Gastrocnemius medialis (tissue), 4 donors: ENCODE measurements around the gene BCOR.

Source experiments
- CTCF ChIP-seq, 5 experiments: fragments of 450-650 bp in 3 of 5; fragments of 200-600 bp in 2 of 5; sonication (generic) in 2 of 5; IDR thresholded peaks in 4 of 5; conservative IDR thresholded peaks in 1 of 5; 1 replicate in 4 of 5; 2 replicates in 1 of 5; pipeline ENCODE4 v1.5.1; 2016 to 2019; ENCODE audit warnings: antibody characterized with exemption in 5 of 5, mild to moderate bottlenecking in 3 of 5, moderate library complexity in 3 of 5
- POLR2A ChIP-seq, 2 donors: fragments of 450-650 bp; IDR thresholded peaks; one replicate each; pipeline ENCODE4 v1.6.1; 2017; ENCODE audit warnings: antibody characterized with exemption in 2 of 2, mild to moderate bottlenecking in 2 of 2, moderate library complexity in 2 of 2

DNA sequence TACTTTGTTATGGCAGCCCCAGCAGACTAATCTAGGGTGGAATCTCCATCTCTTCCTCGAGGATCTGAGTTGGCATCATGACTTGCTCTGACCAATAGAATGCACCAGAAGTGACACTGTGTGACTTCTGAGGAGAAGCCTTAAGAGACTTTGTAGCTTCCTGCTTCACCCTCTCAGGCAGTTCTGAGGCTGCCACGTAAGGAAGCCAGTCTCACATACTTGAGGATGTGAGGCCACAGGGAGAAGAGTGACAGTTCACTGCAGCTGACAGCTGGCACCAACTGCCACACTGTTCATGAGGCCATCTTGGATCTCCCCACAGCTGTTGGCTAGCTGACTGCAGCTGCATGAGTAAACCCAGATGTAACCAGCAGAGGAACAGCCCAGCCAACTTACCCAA is 29.3 kb upstream of the BCOR start:
- TF ChIP-seq CTCF (IDR thresholded peaks at IDR 0.05 in 4 of 5, conservative IDR thresholded peaks at IDR 0.05 in 1 of 5) (no peak), POLR2A (IDR thresholded peaks at IDR 0.05) (no peak)
